A673 (cell line): ENCODE results near the gene CAMSAP2. TPM values are rescaled to one million over a fixed set of nuclear protein-coding genes. Genes with fewer than 3 reads are reported as not detected.

Experiments used
- BruUV-seq: library from RNA; stranded (reverse); fragments of 400-500 nt; replicated peaks from 2 replicates; lab custom pipeline; 2021; lab: Mats Ljungman, UMichigan
- CTCF ChIA-PET: fragments of 300-600 bp; sonication (Branson Sonifier 250); formaldehyde crosslinking; loops from one replicate; lab custom pipeline; 2022; ENCODE audit warnings: antibody characterized with exemption; lab: Charles Lee
- POLR2A ChIA-PET: fragments of 300-600 bp; sonication (Branson Sonifier 250); formaldehyde crosslinking; loops from one replicate; lab custom pipeline; 2022; ENCODE audit warnings: antibody characterized with exemption; ENCODE audit not compliant: low non-redundant PET; lab: Charles Lee
- DNase-seq: peaks from one replicate; pipeline ENCODE4 v3.0.0-alpha.2; 2015; ENCODE audit warnings: low spot score
- H3K27ac ChIP-seq: fragments of 200-600 bp; sonication (generic); 2 replicates; pipeline ENCODE4 v1.5.1; 2016; ENCODE audit warnings: mixed run types, low read depth, mild to moderate bottlenecking, mixed read lengths, antibody characterized with exemption, low read length; ENCODE audit not compliant: poor library complexity, severe bottlenecking
- H3K27me3 ChIP-seq: fragments of 200-600 bp; sonication (generic); replicated peaks from 2 replicates; pipeline ENCODE4 v1.6.1; 2017; ENCODE audit warnings: mixed run types, low read depth, mild to moderate bottlenecking, mixed read lengths, antibody characterized with exemption, low read length; ENCODE audit not compliant: insufficient read depth, poor library complexity
- H3K36me3 ChIP-seq: fragments of 200-600 bp; sonication (generic); 2 replicates; pipeline ENCODE4 v1.6.1; 2016; ENCODE audit warnings: mixed run types, mild to moderate bottlenecking, mixed read lengths, antibody characterized with exemption, low read length; ENCODE audit not compliant: insufficient read depth, poor library complexity, severe bottlenecking
- H3K4me1 ChIP-seq: fragments of 200-600 bp; sonication (generic); 2 replicates; pipeline ENCODE4 v1.6.1; 2017; ENCODE audit warnings: mixed run types, mild to moderate bottlenecking, mixed read lengths, antibody characterized with exemption, low read length; ENCODE audit not compliant: insufficient read depth, poor library complexity, severe bottlenecking
- H3K4me3 ChIP-seq: fragments of 200-600 bp; sonication (generic); 2 replicates; pipeline ENCODE4 v1.5.1; 2016; ENCODE audit warnings: low read depth, mixed run types, mild to moderate bottlenecking, mixed read lengths, low read length; ENCODE audit not compliant: poor library complexity, severe bottlenecking
- H3K9me3 ChIP-seq: fragments of 200-600 bp; sonication (generic); 2 replicates; pipeline ENCODE4 v1.6.1; 2016; ENCODE audit warnings: mixed run types, low read depth, mild to moderate bottlenecking, mixed read lengths, antibody characterized with exemption, low read length; ENCODE audit not compliant: poor library complexity, severe bottlenecking
- EZH2 ChIP-seq: fragments of 200-600 bp; sonication (generic); IDR thresholded peaks from 2 replicates; pipeline ENCODE4 v1.6.1; 2017; ENCODE audit warnings: borderline replicate concordance, low read depth, mild to moderate bottlenecking, mixed read lengths, antibody characterized with exemption, low read length; ENCODE audit not compliant: poor library complexity, severe bottlenecking
- intact Hi-C: fragments of 100-400 bp; cut with micrococcal nuclease; formaldehyde crosslinking; loops from one replicate; pipeline ENCODE4 v1.10.0; 2022; ENCODE audit not compliant: unreplicated experiment
- total RNA-seq: library from RNA; stranded (reverse); gene quantifications from 2 replicates; pipeline ENCODE4 v1.2.3, GENCODE V29; 2021
- TF ChIP-seq, protein P1 (sequence below): fragments of 300-800, 200-600 bp; sonication (generic); conservative IDR thresholded peaks from 2 replicates; pipeline ENCODE4 v1.5.1; 2017; ENCODE audit warnings: low read depth, mild to moderate bottlenecking, antibody characterized with exemption, low read length, moderate library complexity, mixed read lengths

CAMSAP2 gene
- total RNA-seq, 1 experiment from 2014 or later, result 39.4 TPM

DNA sequence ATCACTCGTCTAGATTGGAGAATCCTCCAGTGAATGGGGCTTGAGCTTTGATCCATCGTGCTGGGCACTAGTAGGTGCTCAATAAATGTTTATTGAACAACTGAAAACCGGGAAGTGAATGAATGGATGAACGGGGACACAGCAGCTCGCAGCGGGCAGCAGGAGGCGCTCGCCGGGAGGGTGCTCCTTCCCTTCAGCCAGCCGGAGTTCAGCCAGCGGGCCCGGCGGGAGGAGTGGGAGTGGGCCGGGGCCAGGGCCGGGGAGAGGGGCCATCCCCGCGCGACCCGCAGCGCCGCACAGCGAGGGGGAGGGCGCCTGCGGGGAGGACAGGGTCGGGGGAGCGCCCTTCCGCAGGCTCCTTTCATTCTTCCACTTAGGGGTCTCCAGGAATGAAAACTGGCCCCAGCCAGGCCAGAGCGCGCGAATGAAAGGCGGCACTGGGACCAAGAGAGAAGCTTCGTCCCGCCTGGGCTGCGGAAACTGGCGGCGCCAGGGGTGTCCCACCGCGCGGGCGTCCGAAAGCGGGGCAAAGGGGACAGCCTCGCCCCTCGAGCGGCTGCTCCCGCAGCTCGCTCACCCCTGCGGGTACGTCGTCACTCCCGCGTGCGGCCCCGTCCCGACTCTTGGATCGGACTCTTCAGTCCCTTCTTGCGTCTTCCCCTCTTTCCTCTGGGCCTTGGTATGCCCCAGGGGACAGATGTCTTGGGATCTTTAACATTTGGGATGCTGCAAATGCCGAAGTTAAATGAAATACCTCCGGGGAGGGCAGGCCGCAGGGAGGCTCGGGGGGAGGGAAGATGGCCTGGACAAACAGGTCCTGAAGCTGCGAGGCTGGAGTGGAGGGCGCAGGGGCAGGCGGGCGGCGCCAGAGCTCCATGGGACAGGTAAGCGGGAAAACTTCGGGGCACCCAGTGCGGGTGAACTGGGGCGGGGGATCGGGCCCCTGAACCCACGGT, 152.4 kb downstream of the CAMSAP2 start:
- ChIA-PET CTCF (no interaction called here), POLR2A (interaction anchor here (0.7 kb wide), 1 partner anchor 11 kb away, joined by 7 read pairs; no protein-coding TSS in a partner anchor)
- no TSS peak for BruUV-seq
- no peaks in the 10 kb centered on the region for H3K36me3 ChIP-seq
- peak overlapping the region; percentile 52 for H3K4me3 ChIP-seq
- H3K4me1 ChIP-seq, result no peaks in the 10 kb centered on the region
- peak overlapping the region; percentile 47 for H3K27ac ChIP-seq
- peak; percentile 56 for DNase-seq
- H3K27me3 ChIP-seq, result peaks cover 10% of the 10 kb centered on the region
- H3K9me3 ChIP-seq, result no peaks in the 10 kb centered on the region
- intact Hi-C loops, result no loop called here
- TF ChIP-seq, protein P1, sequence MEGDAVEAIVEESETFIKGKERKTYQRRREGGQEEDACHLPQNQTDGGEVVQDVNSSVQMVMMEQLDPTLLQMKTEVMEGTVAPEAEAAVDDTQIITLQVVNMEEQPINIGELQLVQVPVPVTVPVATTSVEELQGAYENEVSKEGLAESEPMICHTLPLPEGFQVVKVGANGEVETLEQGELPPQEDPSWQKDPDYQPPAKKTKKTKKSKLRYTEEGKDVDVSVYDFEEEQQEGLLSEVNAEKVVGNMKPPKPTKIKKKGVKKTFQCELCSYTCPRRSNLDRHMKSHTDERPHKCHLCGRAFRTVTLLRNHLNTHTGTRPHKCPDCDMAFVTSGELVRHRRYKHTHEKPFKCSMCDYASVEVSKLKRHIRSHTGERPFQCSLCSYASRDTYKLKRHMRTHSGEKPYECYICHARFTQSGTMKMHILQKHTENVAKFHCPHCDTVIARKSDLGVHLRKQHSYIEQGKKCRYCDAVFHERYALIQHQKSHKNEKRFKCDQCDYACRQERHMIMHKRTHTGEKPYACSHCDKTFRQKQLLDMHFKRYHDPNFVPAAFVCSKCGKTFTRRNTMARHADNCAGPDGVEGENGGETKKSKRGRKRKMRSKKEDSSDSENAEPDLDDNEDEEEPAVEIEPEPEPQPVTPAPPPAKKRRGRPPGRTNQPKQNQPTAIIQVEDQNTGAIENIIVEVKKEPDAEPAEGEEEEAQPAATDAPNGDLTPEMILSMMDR, result peak; percentile 69
- TF ChIP-seq EZH2, result no peak

DNA sequence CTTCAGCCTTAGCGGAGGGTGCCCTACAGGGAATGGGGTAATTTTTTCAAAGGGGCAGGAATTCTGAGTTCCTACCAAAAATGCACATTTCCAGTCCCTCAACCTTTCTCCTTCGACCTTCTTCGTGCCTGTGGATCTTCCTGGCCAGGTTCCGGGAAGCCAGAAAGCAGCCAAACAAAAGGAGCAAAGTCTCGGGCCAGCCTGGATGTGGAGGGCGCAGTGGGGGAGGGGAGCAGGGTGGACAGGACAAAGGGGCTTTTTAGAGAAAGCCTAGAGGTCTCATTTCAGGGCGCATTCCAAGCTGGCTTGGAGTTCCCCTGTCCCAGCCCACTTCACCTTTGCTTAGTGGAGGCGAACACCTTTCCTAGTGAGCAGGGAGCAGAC, 153.1 kb downstream of the CAMSAP2 start:
- H3K27ac ChIP-seq, result no peak overlapping the region

DNA sequence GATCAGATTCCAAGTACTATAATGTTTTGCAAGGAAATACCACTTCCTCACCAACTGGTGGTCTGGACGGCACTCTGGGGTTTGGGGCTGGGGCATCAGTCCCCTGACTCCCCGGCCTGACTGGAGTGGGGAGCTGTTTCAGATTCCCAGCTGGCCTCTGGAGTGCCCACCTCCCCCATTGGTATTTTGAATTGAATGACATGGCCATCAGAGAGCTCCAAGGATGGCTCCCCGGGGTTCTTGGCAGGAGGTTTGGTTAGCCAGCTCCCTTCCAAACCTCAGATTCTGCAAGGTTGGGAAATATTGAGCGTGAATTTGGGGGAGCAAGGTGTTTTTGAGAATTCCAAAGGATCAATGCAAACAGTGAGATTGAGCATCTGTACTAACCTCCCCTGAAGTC, 153.9 kb downstream of the CAMSAP2 start:
- CTCF ChIA-PET, result no interaction called here
- BruUV-seq, result no TSS peak

More for the DNA sequence above, 153.1 kb downstream of the CAMSAP2 start:
- no TSS peak for BruUV-seq
- Histone ChIP-seq H3K36me3 (no peaks in the 10 kb centered on the region), H3K4me1 (no peaks in the 10 kb centered on the region), H3K27me3 (peaks cover 10% of the 10 kb centered on the region), H3K9me3 (no peaks in the 10 kb centered on the region), H3K4me3 (no peak overlapping the region)
- ChIA-PET CTCF (no interaction called here), POLR2A (no interaction called here)
- no peak for DNase-seq
- intact Hi-C loops, result no loop called here
- TF ChIP-seq EZH2, result no peak
- TF ChIP-seq, protein P1, result no peak

More for the DNA sequence above, 153.9 kb downstream of the CAMSAP2 start:
- POLR2A ChIA-PET, result no interaction called here
- no peak for DNase-seq
- no peaks in the 10 kb centered on the region for H3K9me3 ChIP-seq
- H3K36me3 ChIP-seq, result no peaks in the 10 kb centered on the region
- H3K27me3 ChIP-seq, result peaks cover 10% of the 10 kb centered on the region
- H3K4me1 ChIP-seq, result no peaks in the 10 kb centered on the region
- intact Hi-C loops, result no loop called here
- H3K27ac ChIP-seq, result no peak overlapping the region
- H3K4me3 ChIP-seq, result no peak overlapping the region
- no peak for TF ChIP-seq EZH2
- TF ChIP-seq, protein P1, result no peak
